ENCODE results near the gene STRIP2.
"Not testable (repeated sequence)": the region's sequence is repeated elsewhere in the genome, so short reads cannot be mapped to it uniquely, and the experiment has no call there.

Gene STRIP2

GRCh38 chr7:129497156-129497555 lies 62.9 kb downstream of the STRIP2 start:
- DNase-seq, result no peak

DNA sequence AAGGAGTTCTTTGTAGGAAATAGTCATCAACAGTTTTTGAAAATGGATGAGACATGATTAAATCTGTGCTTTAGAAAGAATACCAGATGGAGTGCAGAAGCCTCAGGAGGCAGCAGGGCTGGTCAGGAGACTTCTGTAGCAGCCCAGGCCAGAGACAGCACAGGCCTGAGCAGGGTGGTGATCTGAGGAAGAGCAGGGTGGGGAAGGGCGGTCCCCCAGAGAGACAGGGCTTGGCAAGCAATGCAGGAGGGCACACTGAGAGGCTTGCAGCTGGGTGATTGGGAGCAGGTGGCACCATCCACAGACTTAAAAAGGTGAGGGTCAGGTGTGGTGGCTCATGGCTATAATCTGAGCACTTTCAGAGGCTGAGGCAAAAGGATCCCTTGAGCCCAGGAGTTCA lies 63.8 kb downstream of the STRIP2 start:
- no peak for DNase-seq

GRCh38 chr7:129499999-129500398 lies 65.8 kb downstream of the STRIP2 start:
- no peak for DNase-seq

DNA sequence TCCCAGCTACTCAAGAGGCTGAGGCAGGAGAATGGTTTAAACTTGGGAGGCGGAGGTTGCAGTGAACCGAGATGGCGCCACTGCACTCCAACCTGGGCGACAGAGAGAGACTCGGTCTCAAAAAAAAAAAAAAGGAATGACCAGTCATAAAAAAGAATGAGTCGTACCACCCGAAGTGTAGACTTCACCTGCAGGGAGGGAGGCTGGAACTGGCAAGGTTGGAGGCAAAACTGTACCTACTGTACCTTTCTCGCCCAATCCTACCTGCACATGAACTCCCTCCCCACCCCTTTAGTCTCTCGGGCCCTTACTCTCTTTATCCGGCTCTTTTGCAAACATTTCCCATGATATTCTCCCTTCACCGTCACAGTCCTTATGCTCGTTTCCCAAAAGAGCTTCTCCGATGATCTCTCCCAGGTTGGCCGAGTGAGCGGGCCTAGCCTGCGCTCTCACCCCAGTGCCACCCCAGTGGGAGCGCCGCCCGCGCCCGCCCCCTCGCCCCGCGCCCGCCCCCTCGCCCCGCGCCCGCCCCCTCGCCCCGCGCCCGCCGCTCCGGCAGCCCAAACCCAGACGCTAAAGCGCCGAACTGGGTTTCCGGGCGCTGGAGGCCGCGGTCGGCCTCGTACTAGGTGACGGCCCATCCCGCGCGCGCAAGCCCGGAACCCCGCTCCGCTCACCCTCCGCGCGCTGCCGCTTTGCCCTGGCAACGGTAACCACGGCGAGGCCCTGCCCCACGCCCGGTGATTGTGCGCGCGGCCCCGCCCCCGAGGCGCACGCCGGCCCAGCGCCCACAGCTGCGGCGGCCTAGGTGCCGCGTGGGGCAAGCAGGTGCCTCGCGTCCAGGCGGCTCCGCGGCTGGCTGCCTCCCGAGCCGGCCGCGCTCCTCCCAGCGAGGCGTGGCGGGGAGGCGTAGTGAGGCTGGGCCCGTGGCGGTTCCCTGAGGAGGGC lies 67.8 kb downstream of the STRIP2 start, which contains the start of gene SMKR1:
Gene SMKR1 (plus strand): TSS at position 772 of the 948 bp plus-strand sequence. CDS start 294 bp downstream, outside the sequence.
- DNase-seq, result peak; percentile 93

DNA sequence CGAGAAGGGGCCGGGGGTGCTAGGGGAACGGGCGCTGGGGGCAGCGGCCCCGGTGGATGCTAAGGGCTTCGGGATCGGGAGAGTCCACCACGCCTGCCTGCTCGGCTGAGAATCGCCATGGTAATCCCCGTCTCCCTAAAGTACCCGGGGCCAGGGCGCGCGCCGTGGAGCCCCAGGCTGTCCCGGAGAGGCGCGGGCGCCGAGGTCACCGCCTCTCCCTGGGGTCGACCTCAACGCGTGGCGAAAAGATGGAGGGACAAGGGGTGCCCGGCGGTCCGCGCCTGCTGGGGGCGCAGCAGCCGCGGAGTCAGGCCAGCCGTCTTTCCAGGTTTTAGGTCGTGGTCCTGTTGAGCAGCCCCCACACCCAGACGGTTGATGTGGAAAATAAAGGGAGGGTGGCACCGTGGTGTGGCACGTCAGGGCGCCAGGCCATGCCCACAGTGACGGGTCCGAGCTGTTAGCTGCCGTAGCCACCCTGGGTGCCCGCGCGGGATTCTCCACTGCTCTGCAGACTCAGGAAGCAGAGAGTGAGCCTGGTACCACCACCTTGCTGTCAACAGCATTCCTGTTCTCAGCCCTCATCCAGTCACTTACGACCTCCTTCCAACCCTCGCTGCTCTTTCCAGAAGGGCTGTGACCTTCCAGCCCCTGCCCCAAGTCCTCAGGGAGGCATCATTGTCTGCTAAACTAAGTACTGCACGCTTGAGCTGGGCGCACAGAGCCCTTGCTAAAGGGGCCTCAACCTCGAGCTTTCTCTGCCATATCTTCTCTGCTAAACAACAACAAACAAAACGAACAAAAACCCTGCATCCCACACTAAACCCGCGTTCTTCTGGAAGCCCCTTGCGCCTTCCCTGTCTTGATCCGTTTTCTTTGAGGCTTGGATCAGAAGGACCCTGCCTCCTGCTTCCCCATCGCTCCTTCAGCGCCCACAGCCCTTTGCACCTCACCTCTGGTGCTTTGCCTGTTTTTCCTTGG lies 68.8 kb downstream of the STRIP2 start:
- DNase-seq, result peak; percentile 24

DNA sequence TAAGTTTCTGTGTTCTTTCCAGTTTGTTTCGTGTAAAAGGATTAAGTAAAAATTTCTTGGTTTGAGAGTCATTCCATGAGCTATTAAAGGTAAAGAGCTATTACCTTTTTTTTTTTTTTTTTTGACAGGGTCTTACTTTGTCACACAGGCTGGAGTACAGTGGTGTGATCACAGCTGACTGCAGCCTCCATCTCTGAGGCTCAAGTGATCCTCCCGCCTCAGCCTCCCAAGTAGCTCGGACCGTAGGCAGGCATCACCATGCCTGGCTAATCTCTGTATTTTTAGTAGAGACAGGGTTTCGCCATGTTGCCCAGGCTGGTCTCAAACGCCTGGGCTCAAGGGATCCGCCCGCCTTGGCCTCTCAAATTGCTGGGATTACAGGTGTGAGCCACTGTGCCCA lies 69.5 kb downstream of the STRIP2 start:
- DNase-seq, result no peak

- no peak for DNase-seq
These were observed 78.0 kb downstream of the STRIP2 start for GRCh38 chr7:129512192-129512591.

GRCh38 chr7:129513546-129513945 lies 79.3 kb downstream of the STRIP2 start:
- no peak for DNase-seq

- DNase-seq, result no peak
These were observed 80.5 kb downstream of the STRIP2 start for GRCh38 chr7:129514683-129515082.

DNA sequence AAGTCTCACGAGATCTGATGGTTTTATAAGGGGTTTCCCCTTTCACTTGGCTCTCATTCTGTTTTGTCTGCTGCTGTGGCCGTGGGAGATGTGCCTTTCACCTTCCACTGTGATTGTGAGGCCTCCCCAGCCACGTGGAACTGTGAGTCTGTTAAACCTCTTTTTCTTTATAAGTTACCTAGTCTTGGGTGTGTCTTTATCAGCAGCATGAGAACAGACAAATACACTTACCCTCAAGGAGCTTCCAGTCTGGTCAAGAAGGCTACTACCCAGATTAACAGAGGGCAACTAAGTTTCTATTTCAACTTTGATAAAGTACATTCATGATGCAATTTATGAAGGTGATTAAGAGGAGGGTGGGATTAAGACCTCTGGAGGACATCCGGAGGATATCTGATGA lies 81.1 kb downstream of the STRIP2 start:
- no peak for DNase-seq

DNA sequence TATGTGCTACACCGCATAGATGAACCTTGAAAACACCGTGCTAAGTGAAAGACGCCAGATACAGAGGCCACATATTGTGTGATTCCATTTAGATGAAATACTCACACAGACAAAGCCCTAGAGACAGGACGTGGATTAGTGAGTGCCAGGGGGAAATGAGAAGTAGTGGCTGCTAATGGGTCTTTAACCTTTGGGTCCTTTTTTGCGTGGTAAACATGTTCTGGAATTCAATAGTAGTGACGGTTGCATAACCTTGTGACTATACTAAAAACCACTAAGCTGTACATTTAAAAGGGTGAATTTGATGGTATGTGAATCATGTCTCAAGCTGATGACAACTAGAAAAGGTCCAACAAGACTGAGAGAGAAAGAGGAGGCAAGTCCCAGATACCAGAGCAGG lies 83.7 kb downstream of the STRIP2 start:
- DNase-seq, result no peak

GRCh38 chr7:129519464-129519863 lies 85.2 kb downstream of the STRIP2 start:
- DNase-seq, result no peak

- no peak for DNase-seq
These were observed 88.1 kb downstream of the STRIP2 start for GRCh38 chr7:129522088-129522970.

DNA sequence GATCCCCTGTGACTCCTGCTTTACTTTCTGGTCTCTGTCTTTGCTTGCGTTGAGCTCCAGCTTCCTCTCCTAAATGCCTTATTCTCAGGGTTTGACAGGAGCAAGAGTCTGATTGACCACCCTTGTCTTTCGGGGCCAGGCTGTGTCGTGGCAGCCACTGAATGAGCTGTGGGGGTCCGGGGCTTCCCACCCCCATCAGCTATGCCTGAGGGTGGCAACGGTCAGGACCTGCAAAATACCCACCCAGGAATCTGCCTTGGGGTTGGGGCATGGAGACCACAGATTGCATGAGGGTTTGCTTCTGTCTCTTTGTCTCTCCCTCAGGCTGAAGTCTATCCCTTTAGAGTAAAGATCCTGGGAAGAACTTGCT lies 88.7 kb downstream of the STRIP2 start:
- no peak for DNase-seq

GRCh38 chr7:129523924-129524323 lies 89.7 kb downstream of the STRIP2 start:
- DNase-seq, result no peak

DNA sequence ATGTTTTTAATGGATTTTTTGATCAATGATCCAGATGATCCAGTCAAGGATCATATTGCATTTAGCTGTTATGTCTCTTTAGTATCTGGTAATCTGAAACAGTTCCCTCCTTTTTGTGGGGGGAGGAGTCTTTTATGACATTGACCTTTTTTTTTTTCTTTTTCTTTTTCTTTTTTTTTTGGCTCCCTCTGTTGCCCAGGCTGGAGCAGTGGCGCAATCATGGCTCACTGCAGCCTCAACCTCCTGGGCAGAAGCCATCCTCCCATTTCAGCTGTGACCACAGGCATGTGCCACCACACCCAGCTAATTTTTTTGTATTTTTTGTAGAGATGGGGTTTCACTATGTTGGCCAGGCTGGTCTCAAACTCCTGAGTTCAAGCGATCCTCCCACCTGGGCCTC lies 90.2 kb downstream of the STRIP2 start:
- not testable (repeated sequence) for DNase-seq

DNA sequence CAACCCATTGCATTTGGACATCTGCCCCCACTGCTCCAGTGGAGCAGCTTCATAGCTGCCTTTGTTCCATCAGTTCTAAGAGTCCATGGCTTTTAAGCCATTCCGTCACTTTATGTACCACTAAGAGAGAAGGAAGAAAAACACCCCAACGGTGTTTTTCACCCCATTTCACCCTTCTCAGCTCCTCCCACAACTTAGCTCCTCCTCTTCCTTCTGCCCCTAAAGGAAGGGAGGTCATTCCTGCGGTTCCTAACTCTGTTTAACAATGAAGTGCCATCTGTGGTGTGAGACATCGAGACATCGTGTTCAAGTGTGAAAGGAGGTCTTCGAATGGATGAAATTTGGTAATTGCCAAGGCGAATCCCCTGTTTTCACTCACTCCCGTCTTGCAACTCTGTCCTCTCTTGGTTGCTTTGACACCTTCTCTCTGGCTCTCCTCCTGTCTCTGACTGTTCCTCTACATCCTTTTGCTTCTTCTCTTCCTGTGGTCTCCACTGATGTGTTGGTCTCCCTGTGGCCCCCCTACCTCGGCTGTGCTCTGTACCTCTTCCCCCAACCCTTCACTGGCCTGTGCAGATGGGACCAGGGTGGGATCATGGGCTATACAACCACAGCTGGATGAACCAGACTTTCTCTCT lies 91.1 kb downstream of the STRIP2 start:
- DNase-seq, result no peak

DNA sequence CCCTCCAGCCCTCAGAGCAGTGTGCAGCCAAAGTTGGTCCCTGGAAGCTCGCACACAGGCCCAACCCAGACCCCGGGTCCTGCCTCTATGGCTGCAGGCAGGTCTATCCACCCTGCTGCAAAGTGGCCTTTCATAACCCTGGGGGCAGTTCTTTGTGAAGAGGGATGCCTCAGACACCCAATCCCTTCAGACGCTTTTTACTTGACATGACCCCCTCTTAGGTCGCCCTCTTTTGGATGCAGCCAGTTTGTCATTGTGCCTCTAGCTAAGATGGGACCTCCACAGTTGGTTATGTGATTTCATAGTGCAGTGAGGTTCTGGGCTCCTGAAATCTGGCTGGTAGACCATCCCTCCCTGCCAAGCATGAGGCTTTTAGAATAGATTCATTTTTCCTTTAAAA lies 95.4 kb downstream of the STRIP2 start:
- DNase-seq, result no peak

GRCh38 chr7:129530795-129531391 lies 96.7 kb downstream of the STRIP2 start:
- DNase-seq, result peak; percentile 24

DNA sequence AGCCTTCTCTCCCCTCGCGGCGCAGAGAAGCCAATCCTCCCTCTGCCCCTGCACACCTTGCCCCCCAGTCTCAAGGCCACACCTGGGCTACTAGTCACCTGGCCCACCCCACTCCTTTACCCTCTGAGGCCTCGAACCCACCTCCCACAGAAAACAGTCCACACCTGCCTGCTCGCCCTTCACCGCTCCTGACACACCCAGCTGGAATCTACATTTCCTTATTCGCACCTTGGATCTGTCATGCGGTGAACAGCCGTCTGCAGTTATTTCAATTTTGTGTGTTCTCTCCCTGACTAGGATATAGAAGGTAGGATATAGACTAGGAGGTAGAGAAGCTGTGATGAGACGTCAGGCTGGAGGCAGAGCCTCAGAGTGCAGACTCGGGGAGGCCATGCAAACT lies 97.5 kb downstream of the STRIP2 start:
- no peak for DNase-seq

DNA sequence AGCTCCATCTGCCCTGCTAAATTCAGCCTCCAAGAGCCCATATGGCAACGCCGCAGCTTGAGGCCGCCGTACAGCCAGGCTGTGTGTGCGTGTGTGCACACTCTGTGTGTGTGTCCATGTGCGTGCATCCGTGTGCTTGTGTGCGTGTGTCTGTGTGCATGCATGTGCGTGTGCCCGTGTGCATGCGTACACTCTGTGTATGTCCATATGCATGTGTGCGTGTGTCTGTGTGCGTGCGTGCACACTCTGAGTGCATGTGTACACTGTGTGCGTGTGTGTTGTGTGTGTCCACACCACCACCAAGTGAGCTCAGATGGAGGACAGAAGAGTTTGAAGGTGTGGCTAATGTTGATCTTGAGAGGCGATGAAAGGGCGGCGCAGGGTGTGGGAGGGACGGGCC lies 98.1 kb downstream of the STRIP2 start:
- DNase-seq, result no peak
